DND-41 (cell line): ENCODE data around the gene IL20RB.

ENCODE experiments used
- CTCF ChIP-seq: IDR thresholded peaks from 2 replicates; pipeline ENCODE4 v1.5.1; 2012; ENCODE audit warnings: borderline replicate concordance, low read length, moderate library complexity, mild to moderate bottlenecking; ENCODE audit not compliant: poor library complexity, severe bottlenecking; ENCODE audit errors: extremely low read depth
- EZH2 ChIP-seq: IDR thresholded peaks from 3 replicates; pipeline ENCODE4 v1.6.1; 2012; ENCODE audit warnings: borderline replicate concordance, low read depth, mild to moderate bottlenecking, moderate library complexity, low read length, inconsistent platforms; ENCODE audit not compliant: severe bottlenecking

DNA sequence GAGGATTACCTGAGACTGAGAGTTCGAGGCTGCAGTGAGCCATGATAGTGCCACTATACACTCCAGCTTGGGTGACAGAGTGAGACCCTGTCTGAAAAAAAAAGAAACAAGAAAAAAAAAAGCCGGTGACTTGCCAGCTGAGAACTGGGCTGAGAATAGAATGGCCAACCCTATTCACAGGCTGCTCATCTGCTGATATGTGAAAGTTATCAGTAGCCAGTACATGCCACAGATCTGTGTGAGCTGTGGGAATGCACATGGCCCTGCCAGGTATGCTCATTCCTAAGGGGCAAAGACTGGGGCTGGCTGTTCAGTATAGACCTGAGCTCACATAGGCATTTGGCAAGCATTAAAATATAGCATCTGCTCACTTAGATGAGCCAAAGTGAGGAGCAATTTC lies 30.9 kb downstream of the IL20RB start:
- TF ChIP-seq CTCF = no peak
- no peak for TF ChIP-seq EZH2
